Measurements from ENCODE around the gene GRK3. TPM values are rescaled to one million over a fixed set of nuclear protein-coding genes. Genes with fewer than 3 reads are reported as not detected.
"Not testable (repeated sequence)": the region's sequence is repeated elsewhere in the genome, so short reads cannot be mapped to it uniquely, and the experiment has no call there.

The GRK3 gene
- total RNA-seq, 1 donor from 2014 or later, result 3.8 TPM

- no peak for DNase-seq
- H3K4me3 ChIP-seq, result no peak overlapping the region
- no peaks in the 10 kb centered on the region for H3K36me3 ChIP-seq
- intact Hi-C loops (cut with micrococcal nuclease), result no loop called here
- TF ChIP-seq CTCF (IDR thresholded peaks at IDR 0.05; ENCODE audit: borderline replicate concordance), result no peak
- peaks cover 17% of the 10 kb centered on the region for H3K27me3 ChIP-seq (ENCODE audit: low read depth)
- no peaks in the 10 kb centered on the region for H3K9me3 ChIP-seq (replicated peaks)
- no peak overlapping the region for H3K27ac ChIP-seq (replicated peaks)
- peaks cover 26% of the 10 kb centered on the region for H3K4me1 ChIP-seq
Observed at GRCh38 chr22:25569361-25569760, 4.9 kb downstream of the GRK3 start.

DNA sequence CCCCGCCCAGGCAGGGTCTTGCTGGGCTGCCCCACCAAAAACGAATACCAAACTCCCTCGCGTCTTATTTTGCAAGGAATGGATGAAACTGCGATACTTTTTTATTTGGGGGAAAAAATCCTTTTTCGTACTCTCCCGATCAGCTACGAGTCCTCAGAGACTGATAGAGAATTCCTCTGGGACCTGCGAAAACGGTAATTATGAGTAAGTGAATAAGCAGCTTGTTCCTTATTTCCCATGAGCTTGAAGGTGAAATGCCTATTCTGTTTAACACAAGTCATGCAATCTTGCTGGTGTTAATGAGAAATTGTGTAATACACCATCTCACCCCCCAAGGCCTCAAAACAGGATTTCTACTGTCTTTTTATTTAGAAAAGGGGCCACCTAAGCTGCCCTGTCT, 5.5 kb downstream of the GRK3 start:
- DNase-seq, result no peak
- H3K36me3 ChIP-seq, result no peaks in the 10 kb centered on the region
- H3K4me1 ChIP-seq, result peaks cover 22% of the 10 kb centered on the region
- no peak overlapping the region for H3K4me3 ChIP-seq
- intact Hi-C loops (cut with micrococcal nuclease), result no loop called here
- no peak for TF ChIP-seq CTCF (IDR thresholded peaks at IDR 0.05; ENCODE audit: borderline replicate concordance)
- H3K27ac ChIP-seq (replicated peaks), result no peak overlapping the region
- no peaks in the 10 kb centered on the region for H3K9me3 ChIP-seq (replicated peaks)
- H3K27me3 ChIP-seq (ENCODE audit: low read depth), result peaks cover 17% of the 10 kb centered on the region

- Histone ChIP-seq H3K27me3 (ENCODE audit: low read depth) (peaks cover 12% of the 10 kb centered on the region), H3K9me3 (replicated peaks) (no peaks in the 10 kb centered on the region), H3K4me1 (peaks cover 17% of the 10 kb centered on the region), H3K36me3 (no peaks in the 10 kb centered on the region), H3K27ac (replicated peaks) (no peak overlapping the region), H3K4me3 (no peak overlapping the region)
- TF ChIP-seq CTCF (IDR thresholded peaks at IDR 0.05; ENCODE audit: borderline replicate concordance), result no peak
- intact Hi-C loops (cut with micrococcal nuclease), result no loop called here
- no peak for DNase-seq
Observed at GRCh38 chr22:25570486-25570885, 6.0 kb downstream of the GRK3 start.

DNA sequence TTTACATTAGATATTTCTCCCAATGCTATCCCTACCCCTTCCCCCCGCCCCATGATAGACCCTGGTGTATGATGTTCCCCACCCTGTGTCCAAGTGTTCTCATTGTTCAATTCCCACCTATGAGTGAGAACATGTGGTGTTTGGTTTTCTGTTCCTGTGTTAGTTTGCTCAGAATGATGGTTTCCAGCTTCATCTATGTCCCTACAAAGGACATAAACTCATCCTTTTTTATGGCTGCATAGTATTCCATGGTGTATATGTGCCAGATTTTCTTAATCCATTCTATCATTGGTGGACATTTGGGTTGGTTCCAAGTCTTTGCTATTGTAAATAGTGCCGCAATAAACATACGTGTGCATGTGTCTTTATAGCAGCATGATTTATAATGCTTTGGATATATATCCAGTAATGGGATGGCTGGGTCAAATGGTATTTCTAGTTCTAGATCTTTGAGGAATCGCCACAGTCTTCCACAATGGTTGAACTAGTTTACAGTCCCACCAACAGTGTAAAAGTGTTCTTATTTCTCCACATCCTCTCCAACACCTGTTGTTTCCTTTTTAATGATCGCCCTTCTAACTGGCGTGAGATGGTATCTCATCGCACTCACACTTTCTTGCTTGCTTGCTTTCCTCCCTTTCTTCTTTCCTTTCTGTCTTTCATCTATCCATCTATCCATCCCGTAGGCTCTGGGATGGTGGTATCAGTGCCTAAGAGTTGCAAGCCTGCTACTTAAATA, 7.7 kb downstream of the GRK3 start:
- H3K36me3 ChIP-seq; DNase-seq; H3K4me3 ChIP-seq; intact Hi-C loops (cut with micrococcal nuclease); H3K27ac ChIP-seq (replicated peaks); H3K4me1 ChIP-seq; H3K9me3 ChIP-seq (replicated peaks): not testable (repeated sequence)
- peaks cover 11% of the 10 kb centered on the region for H3K27me3 ChIP-seq (ENCODE audit: low read depth)

DNA sequence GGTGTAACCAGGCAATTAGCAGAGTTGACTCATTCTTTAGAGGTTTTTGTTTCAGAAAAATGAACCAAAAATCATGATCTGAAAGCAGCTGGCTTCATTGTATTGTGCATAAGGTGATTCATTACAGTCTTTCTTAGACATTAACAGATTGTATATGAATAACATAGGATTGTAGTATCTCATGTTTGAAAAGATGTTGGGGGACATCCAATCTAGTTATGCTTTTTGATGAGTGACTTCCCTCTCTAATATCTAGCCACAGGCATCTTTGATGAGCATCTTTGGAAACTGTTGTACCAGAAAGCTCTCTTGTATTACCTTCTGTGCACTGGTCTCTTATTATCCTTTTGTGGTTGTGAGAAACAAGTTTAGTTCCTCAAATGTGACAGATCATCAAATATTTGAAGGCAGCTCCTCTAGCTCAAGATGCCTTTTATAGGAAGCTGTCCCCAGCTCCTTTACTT, 8.3 kb downstream of the GRK3 start:
- H3K9me3 ChIP-seq (replicated peaks), result no peaks in the 10 kb centered on the region
- no peak overlapping the region for H3K27ac ChIP-seq (replicated peaks)
- H3K36me3 ChIP-seq, result no peaks in the 10 kb centered on the region
- intact Hi-C loops (cut with micrococcal nuclease), result no loop called here
- no peak overlapping the region for H3K4me3 ChIP-seq
- H3K27me3 ChIP-seq (ENCODE audit: low read depth), result peaks cover 10% of the 10 kb centered on the region
- no peak for TF ChIP-seq CTCF (IDR thresholded peaks at IDR 0.05; ENCODE audit: borderline replicate concordance)
- no peak for DNase-seq
- peaks cover 3% of the 10 kb centered on the region for H3K4me1 ChIP-seq

DNA sequence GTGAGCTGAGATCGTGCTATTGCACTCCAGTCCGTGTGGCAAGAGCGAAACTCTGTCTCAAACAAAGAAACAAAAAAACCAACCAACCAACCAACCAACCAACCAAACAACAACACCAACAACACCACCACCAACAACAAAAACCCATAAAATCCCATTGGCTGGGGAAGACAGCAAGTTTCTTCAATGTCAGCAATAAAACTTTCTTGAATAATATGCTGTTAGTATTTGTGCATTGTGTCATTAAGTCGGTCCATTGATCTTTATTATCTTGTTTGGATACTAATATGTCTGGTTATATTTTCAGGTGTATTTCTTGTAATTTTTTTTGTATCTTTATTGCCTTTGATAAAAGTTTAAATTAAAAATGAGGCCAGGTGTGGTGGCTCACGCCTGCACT, 9.4 kb downstream of the GRK3 start:
- Histone ChIP-seq H3K9me3 (replicated peaks) (no peaks in the 10 kb centered on the region), H3K27ac (replicated peaks) (no peak overlapping the region), H3K27me3 (ENCODE audit: low read depth) (peaks cover 4% of the 10 kb centered on the region), H3K4me1 (peaks cover 3% of the 10 kb centered on the region), H3K4me3 (no peak overlapping the region), H3K36me3 (no peaks in the 10 kb centered on the region)
- no peak for DNase-seq
- TF ChIP-seq CTCF (IDR thresholded peaks at IDR 0.05; ENCODE audit: borderline replicate concordance), result no peak
- intact Hi-C loops (cut with micrococcal nuclease), result no loop called here
